CD4-positive, alpha-beta memory T cell (primary cell): ENCODE results near the gene MACO1. TPM values are rescaled to one million over a fixed set of nuclear protein-coding genes. Genes with fewer than 3 reads are reported as not detected.
"Not testable (repeated sequence)": the region's sequence is repeated elsewhere in the genome, so short reads cannot be mapped to it uniquely, and the experiment has no call there.

Experiments
- CTCF ChIA-PET: fragments of 350-600 bp; sonication (Branson Sonifier 250); formaldehyde crosslinking; loops from one replicate; lab custom pipeline; 2021; ENCODE audit warnings: inconsistent platforms; ENCODE audit not compliant: partially characterized antibody; lab: Charles Lee
- POLR2A ChIA-PET: fragments of 350-600 bp; sonication (Branson Sonifier 250); formaldehyde crosslinking; loops from one replicate; lab custom pipeline; 2021; ENCODE audit not compliant: partially characterized antibody; lab: Charles Lee
- DNase-seq, 5 donors: peaks; one replicate each; pipeline versions ENCODE4 v3.0.0 to v3.0.0-alpha.2; 2020 to 2022; ENCODE audit warnings: mixed read lengths in 1 of 5
- H3K27ac ChIP-seq: one replicate; pipeline ENCODE4 v1.7.0; 2013; ENCODE audit warnings: low read depth, low read length
- H3K27me3 ChIP-seq: 2 replicates; pipeline ENCODE4 v1.7.0; 2013; ENCODE audit warnings: mild to moderate bottlenecking, low read length, moderate library complexity; ENCODE audit not compliant: insufficient read depth
- H3K36me3 ChIP-seq: 2 replicates; pipeline ENCODE4 v1.7.0; 2013; ENCODE audit warnings: mild to moderate bottlenecking, low read length, moderate library complexity; ENCODE audit not compliant: insufficient read depth
- H3K4me1 ChIP-seq: 2 replicates; pipeline ENCODE4 v1.7.0; 2013; ENCODE audit warnings: mild to moderate bottlenecking, low read length, moderate library complexity; ENCODE audit not compliant: insufficient read depth
- H3K4me3 ChIP-seq, 2 donors: one replicate each; pipeline ENCODE4 v1.7.0; 2013; ENCODE audit warnings: low read length in 2 of 2, mild to moderate bottlenecking in 1 of 2
- H3K9me3 ChIP-seq, 2 donors: one replicate each; pipeline ENCODE4 v1.7.0; 2013; ENCODE audit warnings: low read length in 2 of 2, control low read depth in 1 of 2; ENCODE audit not compliant: control insufficient read depth in 1 of 2
- H3K27ac Mint-ChIP-seq, 7 donors: one replicate each; pipeline ENCODE4 v1.8.0; 2020 to 2021; ENCODE audit warnings: mixed read lengths in 7 of 7, mild to moderate bottlenecking in 6 of 7, inconsistent platforms in 3 of 7, moderate library complexity in 3 of 7
- H3K27me3 Mint-ChIP-seq, 2 donors: one replicate each; pipeline ENCODE4 v1.8.0; 2020 to 2021; ENCODE audit warnings: mixed read lengths in 2 of 2
- H3K36me3 Mint-ChIP-seq, 2 donors: one replicate each; pipeline ENCODE4 v1.8.0; 2020 to 2021; ENCODE audit warnings: mixed read lengths in 2 of 2, inconsistent platforms in 1 of 2, mild to moderate bottlenecking in 1 of 2
- H3K4me1 Mint-ChIP-seq, 4 donors: one replicate each; pipeline ENCODE4 v1.8.0; 2020 to 2021; ENCODE audit warnings: mixed read lengths in 4 of 4, mild to moderate bottlenecking in 1 of 4
- H3K4me3 Mint-ChIP-seq, 8 donors: one replicate each; pipeline ENCODE4 v1.8.0; 2020 to 2021; ENCODE audit warnings: mixed read lengths in 8 of 8, mild to moderate bottlenecking in 7 of 8, moderate library complexity in 6 of 8, inconsistent platforms in 3 of 8
- H3K9me3 Mint-ChIP-seq, 8 donors: one replicate each; pipeline ENCODE4 v1.8.0; 2020 to 2021; ENCODE audit warnings: mixed read lengths in 8 of 8, mild to moderate bottlenecking in 5 of 8, inconsistent platforms in 3 of 8, moderate library complexity in 1 of 8
- intact Hi-C: fragments of 100-400 bp; cut with micrococcal nuclease; formaldehyde crosslinking; loops from one replicate; pipeline ENCODE4 v1.15.1; 2023
- polyA plus RNA-seq, 2 donors: library from polyadenylated mRNA; unstranded; fragments of 300-500 nt; fragmentation: Illumina TruSeq; gene quantifications; one replicate each; pipeline ENCODE4 v1.2.3, GENCODE V29; 2021
- total RNA-seq, 2 experiments: library from RNA; stranded (reverse); gene quantifications; one replicate each; pipeline ENCODE4 v1.2.3, GENCODE V29; 2021

Gene MACO1
- total and polyA plus RNA-seq, 4 experiments from 2014 or later: 3.1 to 20.6 (median 14.5) TPM

GRCh38 chr1:25458541-25459298 is 28.0 kb downstream of the MACO1 start:
- Mint-ChIP-seq H3K27ac (peak overlapping the region in 2 of 7 donors; percentile 8 to 37), H3K27me3 (no peaks in the 10 kb centered on the region), H3K4me1 (peaks cover 0 to 9% (median 0%) of the 10 kb centered on the region in 4 donors), H3K36me3 (peaks cover 56% of the 10 kb centered on the region in 2 donors), H3K4me3 (no peak overlapping the region), H3K9me3 (no peaks in the 10 kb centered on the region)
- no peak overlapping the region for H3K27ac ChIP-seq
- DNase-seq: no peak
- H3K4me1 ChIP-seq: no peaks in the 10 kb centered on the region
- H3K4me3 ChIP-seq: no peak overlapping the region
- intact Hi-C loops: no loop called here
- POLR2A ChIA-PET: no interaction called here
- H3K36me3 ChIP-seq: peaks cover 27% of the 10 kb centered on the region
- H3K9me3 ChIP-seq: no peaks in the 10 kb centered on the region
- no peaks in the 10 kb centered on the region for H3K27me3 ChIP-seq
- CTCF ChIA-PET: no interaction called here

GRCh38 chr1:25460020-25460419 is 29.3 kb downstream of the MACO1 start:
- intact Hi-C loops: no loop called here
- Histone ChIP-seq H3K4me1 (no peaks in the 10 kb centered on the region), H3K27me3 (no peaks in the 10 kb centered on the region), H3K4me3 (no peak overlapping the region), H3K9me3 (no peaks in the 10 kb centered on the region), H3K36me3 (peaks cover 21% of the 10 kb centered on the region), H3K27ac (no peak overlapping the region)
- CTCF ChIA-PET: no interaction called here
- H3K4me1 Mint-ChIP-seq: peaks cover 0 to 10% (median 2%) of the 10 kb centered on the region in 4 donors
- H3K4me3 Mint-ChIP-seq: no peak overlapping the region
- no peaks in the 10 kb centered on the region for H3K27me3 Mint-ChIP-seq
- POLR2A ChIA-PET: interaction anchor here (0.6 kb wide), 1 partner anchor 256 kb away, joined by 3 read pairs; no protein-coding TSS in a partner anchor
- no peak overlapping the region for H3K27ac Mint-ChIP-seq
- DNase-seq: no peak
- H3K36me3 Mint-ChIP-seq: peaks cover 51 to 55% of the 10 kb centered on the region in 2 donors
- H3K9me3 Mint-ChIP-seq: no peaks in the 10 kb centered on the region

DNA sequence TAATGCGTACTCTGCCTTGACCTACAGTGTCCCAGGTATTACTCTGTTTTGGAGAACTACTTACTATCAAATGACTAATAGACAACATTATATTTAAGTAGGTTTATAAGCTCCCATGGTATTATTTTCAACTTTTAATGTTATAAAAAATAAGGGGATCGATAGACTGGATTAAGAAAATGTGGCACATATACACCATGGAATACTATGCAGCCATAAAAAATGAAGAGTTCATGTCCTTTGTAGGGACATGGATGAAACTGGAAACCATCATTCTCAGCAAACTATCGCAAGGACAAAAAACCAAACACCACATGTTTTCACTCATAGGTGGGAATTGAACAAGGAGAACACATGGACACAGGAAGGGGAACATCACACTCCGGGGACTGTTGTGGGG is 30.1 kb downstream of the MACO1 start:
- POLR2A ChIA-PET: interaction anchor here (0.6 kb wide), 1 partner anchor 26 kb away, joined by 3 read pairs; no protein-coding TSS in a partner anchor

GRCh38 chr1:25461849-25462248 is 31.2 kb downstream of the MACO1 start:
- H3K4me1 ChIP-seq: peaks cover 2% of the 10 kb centered on the region
- H3K27me3 ChIP-seq: no peaks in the 10 kb centered on the region
- CTCF ChIA-PET: interaction anchor here (1.8 kb wide), 1 partner anchor 25 kb away, joined by 8 read pairs; no protein-coding TSS in a partner anchor
- POLR2A ChIA-PET: interaction anchor here (0.7 kb wide), 1 partner anchor 558 kb away, joined by 3 read pairs; no protein-coding TSS in a partner anchor
- peaks cover 17% of the 10 kb centered on the region for H3K36me3 ChIP-seq
- Mint-ChIP-seq H3K36me3 (peaks cover 48 to 52% of the 10 kb centered on the region in 2 donors), H3K27me3 (no peaks in the 10 kb centered on the region), H3K4me3 (no peak overlapping the region), H3K4me1 (peaks cover 5 to 18% (median 12%) of the 10 kb centered on the region in 4 donors), H3K9me3 (no peaks in the 10 kb centered on the region), H3K27ac (no peak overlapping the region)
- intact Hi-C loops: no loop called here
- no peak overlapping the region for H3K27ac ChIP-seq
- H3K4me3 ChIP-seq: no peak overlapping the region
- DNase-seq: no peak
- H3K9me3 ChIP-seq: no peaks in the 10 kb centered on the region

More for the DNA sequence above, 30.1 kb downstream of the MACO1 start:
- H3K9me3 ChIP-seq, intact Hi-C loops, H3K27ac ChIP-seq, H3K4me1 ChIP-seq, H3K27me3 ChIP-seq, H3K4me3 Mint-ChIP-seq, H3K27me3 Mint-ChIP-seq, H3K4me3 ChIP-seq, DNase-seq, CTCF ChIA-PET, H3K9me3 Mint-ChIP-seq, H3K27ac Mint-ChIP-seq: not testable (repeated sequence)
- peaks cover 21% of the 10 kb centered on the region for H3K36me3 ChIP-seq
- peaks cover 53 to 59% of the 10 kb centered on the region in 2 donors for H3K36me3 Mint-ChIP-seq
- peaks cover 2 to 15% (median 7%) of the 10 kb centered on the region in 4 donors for H3K4me1 Mint-ChIP-seq

GRCh38 chr1:25462732-25463131 is 32.0 kb downstream of the MACO1 start:
- H3K9me3 ChIP-seq: no peaks in the 10 kb centered on the region
- ChIA-PET CTCF (interaction anchor here (1.8 kb wide), 1 partner anchor 24 kb away, joined by 8 read pairs; no protein-coding TSS in a partner anchor), POLR2A (interaction anchor here (0.9 kb wide), 1 partner anchor 13 kb away, joined by 3 read pairs; no protein-coding TSS in a partner anchor)
- peaks cover 47 to 51% of the 10 kb centered on the region in 2 donors for H3K36me3 Mint-ChIP-seq
- no peak overlapping the region for H3K4me3 ChIP-seq
- no peaks in the 10 kb centered on the region for H3K27me3 Mint-ChIP-seq
- DNase-seq: no peak
- peaks cover 17% of the 10 kb centered on the region for H3K36me3 ChIP-seq
- H3K4me1 ChIP-seq: peaks cover 8% of the 10 kb centered on the region
- no peak overlapping the region for H3K27ac ChIP-seq
- intact Hi-C loops: no loop called here
- H3K4me1 Mint-ChIP-seq: peaks cover 5 to 21% (median 19%) of the 10 kb centered on the region in 4 donors
- H3K9me3 Mint-ChIP-seq: no peaks in the 10 kb centered on the region
- no peaks in the 10 kb centered on the region for H3K27me3 ChIP-seq
- H3K27ac Mint-ChIP-seq: no peak overlapping the region
- H3K4me3 Mint-ChIP-seq: no peak overlapping the region

GRCh38 chr1:25467193-25467592 is 36.5 kb downstream of the MACO1 start:
- H3K9me3 ChIP-seq: no peaks in the 10 kb centered on the region
- no peak for DNase-seq
- Mint-ChIP-seq H3K27ac (no peak overlapping the region), H3K36me3 (peaks cover 28 to 31% of the 10 kb centered on the region in 2 donors), H3K4me3 (peak overlapping the region in 2 of 8 donors; percentile 1 to 24), H3K27me3 (no peaks in the 10 kb centered on the region), H3K4me1 (peaks cover 15 to 37% (median 31%) of the 10 kb centered on the region in 4 donors), H3K9me3 (no peaks in the 10 kb centered on the region)
- H3K27ac ChIP-seq: no peak overlapping the region
- no peak overlapping the region for H3K4me3 ChIP-seq
- H3K4me1 ChIP-seq: peaks cover 8% of the 10 kb centered on the region
- CTCF ChIA-PET: no interaction called here
- H3K36me3 ChIP-seq: peaks cover 7% of the 10 kb centered on the region
- POLR2A ChIA-PET: interaction anchor here (0.9 kb wide), 1 partner anchor 10 kb away, joined by 3 read pairs; no protein-coding TSS in a partner anchor
- no peaks in the 10 kb centered on the region for H3K27me3 ChIP-seq
- intact Hi-C loops: no loop called here

DNA sequence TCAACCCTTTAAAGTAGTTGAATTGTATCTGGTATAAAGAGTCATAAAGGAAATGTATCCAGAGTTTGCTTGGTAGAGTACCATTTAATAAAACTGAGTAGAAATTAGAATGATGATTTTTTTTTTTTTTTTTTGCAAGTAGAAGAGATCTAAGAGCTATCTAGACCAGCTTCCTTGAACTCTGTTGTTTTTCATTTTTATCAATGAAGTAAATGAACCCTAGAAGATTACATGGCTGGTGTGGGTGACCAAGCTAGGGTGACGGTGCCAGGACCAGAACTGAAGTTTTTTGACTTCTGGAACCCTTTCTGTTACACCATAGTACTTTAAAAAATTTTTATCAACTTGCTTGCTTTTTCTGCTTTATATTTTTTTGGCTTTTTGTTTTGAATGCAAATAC is 36.9 kb downstream of the MACO1 start:
- no peaks in the 10 kb centered on the region for H3K9me3 Mint-ChIP-seq
- no peaks in the 10 kb centered on the region for H3K9me3 ChIP-seq
- DNase-seq: no peak
- no peaks in the 10 kb centered on the region for H3K27me3 ChIP-seq
- no peak overlapping the region for H3K27ac ChIP-seq
- ChIA-PET POLR2A (interaction anchor here (0.9 kb wide), 1 partner anchor 10 kb away, joined by 3 read pairs; no protein-coding TSS in a partner anchor), CTCF (interaction anchor here (2.0 kb wide), 1 partner anchor 20 kb away, joined by 8 read pairs; no protein-coding TSS in a partner anchor)
- peak overlapping the region in 2 of 8 donors; percentile 1 to 24 for H3K4me3 Mint-ChIP-seq
- H3K4me1 ChIP-seq: peaks cover 8% of the 10 kb centered on the region
- no peaks in the 10 kb centered on the region for H3K27me3 Mint-ChIP-seq
- intact Hi-C loops: no loop called here
- peaks cover 18 to 41% (median 34%) of the 10 kb centered on the region in 4 donors for H3K4me1 Mint-ChIP-seq
- peaks cover 28 to 31% of the 10 kb centered on the region in 2 donors for H3K36me3 Mint-ChIP-seq
- no peak overlapping the region for H3K4me3 ChIP-seq
- H3K36me3 ChIP-seq: peaks cover 2% of the 10 kb centered on the region
- H3K27ac Mint-ChIP-seq: peak overlapping the region in 1 of 7 donors; percentile 0
